ENCODE measurements around the gene TMBIM6.

DNA sequence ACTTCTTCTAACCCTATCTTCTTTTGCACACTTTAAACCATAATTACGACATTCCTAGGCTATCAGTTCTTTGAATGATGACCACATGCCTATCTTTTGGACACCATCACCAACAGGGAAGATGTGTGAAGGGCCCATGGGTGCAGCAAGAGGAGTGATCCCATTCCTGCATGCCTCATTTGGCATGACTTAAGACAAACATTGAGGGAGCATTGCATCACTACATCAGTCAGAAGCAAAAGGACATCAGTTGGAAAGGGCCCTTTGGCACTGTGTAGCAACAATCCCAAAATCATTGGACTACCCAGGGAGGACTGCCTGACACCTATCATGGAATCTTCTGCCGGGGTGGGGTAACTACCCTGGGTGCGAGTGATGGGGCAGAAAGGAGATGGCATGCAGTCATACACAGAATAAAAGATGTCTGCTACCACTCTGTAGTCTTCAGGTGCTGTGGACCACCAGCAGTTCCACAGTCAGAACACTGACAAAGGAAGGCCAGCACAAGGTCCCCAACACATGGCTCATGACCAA lies 10.7 kb upstream of the TMBIM6 start:
- TF ChIP-seq, protein P1, sequence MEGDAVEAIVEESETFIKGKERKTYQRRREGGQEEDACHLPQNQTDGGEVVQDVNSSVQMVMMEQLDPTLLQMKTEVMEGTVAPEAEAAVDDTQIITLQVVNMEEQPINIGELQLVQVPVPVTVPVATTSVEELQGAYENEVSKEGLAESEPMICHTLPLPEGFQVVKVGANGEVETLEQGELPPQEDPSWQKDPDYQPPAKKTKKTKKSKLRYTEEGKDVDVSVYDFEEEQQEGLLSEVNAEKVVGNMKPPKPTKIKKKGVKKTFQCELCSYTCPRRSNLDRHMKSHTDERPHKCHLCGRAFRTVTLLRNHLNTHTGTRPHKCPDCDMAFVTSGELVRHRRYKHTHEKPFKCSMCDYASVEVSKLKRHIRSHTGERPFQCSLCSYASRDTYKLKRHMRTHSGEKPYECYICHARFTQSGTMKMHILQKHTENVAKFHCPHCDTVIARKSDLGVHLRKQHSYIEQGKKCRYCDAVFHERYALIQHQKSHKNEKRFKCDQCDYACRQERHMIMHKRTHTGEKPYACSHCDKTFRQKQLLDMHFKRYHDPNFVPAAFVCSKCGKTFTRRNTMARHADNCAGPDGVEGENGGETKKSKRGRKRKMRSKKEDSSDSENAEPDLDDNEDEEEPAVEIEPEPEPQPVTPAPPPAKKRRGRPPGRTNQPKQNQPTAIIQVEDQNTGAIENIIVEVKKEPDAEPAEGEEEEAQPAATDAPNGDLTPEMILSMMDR (IDR thresholded peaks at IDR 0.05 in 8 of 11, conservative IDR thresholded peaks at IDR 0.05 in 3 of 11), result no peak
- no peak for TF ChIP-seq POLR2AphosphoS5 (IDR thresholded peaks at IDR 0.05)
- no peak for TF ChIP-seq POLR2A (IDR thresholded peaks at IDR 0.05)
